GM12878 (cell line): ENCODE results near the gene RELT.

Source experiments
- POLR2A ChIP-seq: IDR thresholded peaks from 2 replicates; pipeline ENCODE4 v1.6.1; 2011; ENCODE audit warnings: low read depth, mild to moderate bottlenecking, low read length
- SREBF2 ChIP-seq: IDR thresholded peaks from 2 replicates; pipeline ENCODE4 v1.6.1; 2012; ENCODE audit warnings: mild to moderate bottlenecking, low read length

GRCh38 chr11:73395297-73396208 is 19.4 kb downstream of the RELT start:
- TF ChIP-seq SREBF2 (no peak), POLR2A (peak; percentile 58; the same call in 1 of the 2 replicates)
